Pancreas (tissue), 10 donors: ENCODE data around the gene C1orf116. TPM values are rescaled to one million over a fixed set of nuclear protein-coding genes. Genes with fewer than 3 reads are reported as not detected.

Source experiments
- ATAC-seq, 4 donors: fragments of 200-7000 bp; cut with Tn5 transposase; one replicate each; pipeline versions ENCODE4 v1.8.0 to v1.9.1; 2020; ENCODE audit warnings: mild to moderate bottlenecking in 4 of 4, moderate library complexity in 4 of 4
- DNase-seq, 6 donors: peaks; one replicate each; pipeline ENCODE4 v3.0.0-alpha.2; 2020
- FAIRE-seq: peaks from 2 replicates; lab custom pipeline; 2012; peaks lifted over from hg19 to GRCh38; lab: Jason Lieb, UNC
- H3K27ac ChIP-seq, 4 donors: fragments of 200-600 bp; sonication (generic); 1 replicate in 3 of 4; 2 replicates in 1 of 4; pipeline versions ENCODE4 v1.5.0 to v1.8.0; 2020
- H3K27me3 ChIP-seq, 4 donors: fragments of 200-600 bp; one replicate each; pipeline ENCODE4 v1.8.0; 2021
- H3K36me3 ChIP-seq, 3 donors: fragments of 200-600 bp; sonication (generic) in 1 of 3; one replicate each; pipeline versions ENCODE4 v1.5.0 to v1.8.0; 2020 to 2021
- H3K4me1 ChIP-seq, 3 donors: fragments of 200-600 bp; one replicate each; pipeline ENCODE4 v1.8.0; 2021
- H3K4me3 ChIP-seq, 4 donors: fragments of 200-600 bp; sonication (generic) in 2 of 4; one replicate each; pipeline versions ENCODE4 v1.5.0 to v1.8.0; 2020 to 2021
- H3K9me3 ChIP-seq, 4 donors: fragments of 200-600 bp; one replicate each; pipeline ENCODE4 v1.8.0; 2021
- CTCF ChIP-seq, 4 donors: fragments of 200-600 bp; sonication (generic) in 3 of 4; IDR thresholded peaks; one replicate each; pipeline versions ENCODE4 v1.5.0 to v1.8.0; 2021; ENCODE audit warnings: antibody characterized with exemption in 4 of 4
- whole genome bisulfite sequencing, 2 donors: extraction: QIAGEN DNeasy Blood & Tissue Kit; methylation state at CpG; one replicate each; pipeline ENCODE4 v1.1.7; 2013; 5-methylcytosine and 5-hydroxymethylcytosine counted together
- intact Hi-C, 3 donors: fragments of 100-400 bp; cut with DNase I; formaldehyde crosslinking; loops; one replicate each; pipeline versions ENCODE4 v1.11.1 to v1.14.2; 2022
- polyA plus RNA-seq, 2 donors: library from polyadenylated mRNA; stranded (reverse); fragments of 200-250 nt; gene quantifications; one replicate each; pipeline ENCODE4 v1.2.3, GENCODE V29; 2013
- total RNA-seq, 6 donors: library from RNA; stranded (reverse); fragmentation: NEBNext Ultra II Directional in 4 of 6; extraction: Animal tissue kit (Norgen Biotek cat#: 25700) in 4 of 6; gene quantifications; one replicate each; pipeline versions ENCODE4 v1.2.1 to v1.2.4, GENCODE V29; 2021 to 2023
- donor health status: healthy with polysubstance abuse.
- donor health status: DM: no; HTN: no; CAD: no; lungs with moderate emphysema.
- donor health status: DM: no; HTN: no; CAD: no.
- donor health status: control.
- donor health status: control.
- donor health status: Bipolar disorder and iron deficiency.
- donor health status: DM: yes; HTN: yes; CAD: no.
- donor health status: DM: no; HTN: no; CAD: no.
- donor health status: DM: no; HTN: no; CAD: no.
- donor health status: DM: yes; HTN: yes; CAD: no.

Gene C1orf116
- total and polyA plus RNA-seq, 8 donors, result 7.8 to 26.9 (median 10.1) TPM

DNA sequence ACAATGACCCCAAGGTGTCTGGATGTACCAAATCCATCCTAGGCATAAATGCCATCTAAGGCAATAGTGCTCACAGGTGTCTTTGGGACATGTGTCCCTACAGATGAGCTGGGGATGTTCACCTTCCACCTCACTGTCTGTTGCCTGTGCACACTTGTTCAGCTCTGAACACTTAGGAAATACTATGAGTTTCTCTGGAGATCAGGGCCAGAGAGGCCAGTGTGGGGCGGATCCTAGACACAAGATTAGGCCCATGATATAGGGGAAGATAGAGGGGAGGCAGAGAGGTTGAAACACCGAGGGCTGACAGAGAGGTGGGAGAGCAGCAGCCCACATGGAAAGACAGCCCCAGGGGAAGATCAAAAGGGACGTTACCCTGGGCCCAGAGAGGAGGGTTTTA, 25.6 kb downstream of the C1orf116 start:
- Histone ChIP-seq H3K4me3 (no peak overlapping the region), H3K9me3 (no peaks in the 10 kb centered on the region), H3K36me3 (no peaks in the 10 kb centered on the region), H3K27me3 (no peaks in the 10 kb centered on the region), H3K27ac (peak overlapping the region; percentile 70 to 80 (median 74)), H3K4me1 (peaks cover 0 to 21% (median 13%) of the 10 kb centered on the region in 3 donors)
- FAIRE-seq, result no peak
- TF ChIP-seq CTCF (IDR thresholded peaks at IDR 0.05), result no peak
- ATAC-seq, result no peak
- 67 to 72% methylated on average over 3 of the region's 3 CpGs for WGBS, 2 donors
- intact Hi-C loops, result no loop called here
- no peak for DNase-seq

GRCh38 chr1:207006083-207006482, 26.5 kb downstream of the C1orf116 start:
- no peaks in the 10 kb centered on the region for H3K36me3 ChIP-seq
- DNase-seq (no peak), FAIRE-seq (no peak), ATAC-seq (no peak)
- 71 to 77% methylated on average over 3 of the region's 3 CpGs for WGBS, 2 donors
- no peak for TF ChIP-seq CTCF (IDR thresholded peaks at IDR 0.05)
- peaks cover 0 to 21% (median 13%) of the 10 kb centered on the region in 3 donors for H3K4me1 ChIP-seq
- peak overlapping the region in 3 of 4 donors; percentile 4 to 74 (median 13) for H3K27ac ChIP-seq
- no peaks in the 10 kb centered on the region for H3K9me3 ChIP-seq
- no peaks in the 10 kb centered on the region for H3K27me3 ChIP-seq
- no peak overlapping the region for H3K4me3 ChIP-seq
- intact Hi-C loops, result no loop called here

- H3K27ac ChIP-seq, result peak overlapping the region in 1 of 4 donors; percentile 4
- no peak overlapping the region for H3K4me3 ChIP-seq
- peaks cover 0 to 21% (median 13%) of the 10 kb centered on the region in 3 donors for H3K4me1 ChIP-seq
- no peaks in the 10 kb centered on the region for H3K9me3 ChIP-seq
- TF ChIP-seq CTCF (IDR thresholded peaks at IDR 0.05), result peak; percentile 47 to 63 (median 52)
- H3K27me3 ChIP-seq, result no peaks in the 10 kb centered on the region
- DNase-seq, result peak in 4 of 6 donors; percentile 48 to 61 (median 56)
- WGBS, 2 donors, result 30 to 36% methylated on average over 9 of the region's 9 CpGs
- intact Hi-C loops, result no loop called here
- FAIRE-seq, result no peak
- peak; percentile 57 to 74 (median 70) for ATAC-seq
- no peaks in the 10 kb centered on the region for H3K36me3 ChIP-seq
Observed at GRCh38 chr1:207004931-207005830, 27.4 kb downstream of the C1orf116 start.

GRCh38 chr1:207003210-207003609, 29.3 kb downstream of the C1orf116 start:
- no peak for TF ChIP-seq CTCF (IDR thresholded peaks at IDR 0.05)
- intact Hi-C loops, result no loop called here
- 87 to 93% methylated on average over 4 of the region's 4 CpGs for WGBS, 2 donors
- FAIRE-seq (no peak), DNase-seq (no peak), ATAC-seq (no peak)
- H3K27ac ChIP-seq, result peak overlapping the region in 3 of 4 donors; percentile 34 to 53 (median 48)
- no peaks in the 10 kb centered on the region for H3K9me3 ChIP-seq
- no peak overlapping the region for H3K4me3 ChIP-seq
- peaks cover 0 to 21% (median 13%) of the 10 kb centered on the region in 3 donors for H3K4me1 ChIP-seq
- no peaks in the 10 kb centered on the region for H3K27me3 ChIP-seq
- no peaks in the 10 kb centered on the region for H3K36me3 ChIP-seq
